HTERT RPE-1 (cell line): ENCODE data around the gene SEPTIN2.
"Not testable (repeated sequence)": the region's sequence is repeated elsewhere in the genome, so short reads cannot be mapped to it uniquely, and the experiment has no call there.

Experiments used
- in situ Hi-C: fragments of 300-500 bp; cut with MboI; formaldehyde crosslinking; loops from 4 replicates; pipeline ENCODE4 v1.14.3; 2020; ENCODE audit warnings: low sequenced_read_pairs

The SEPTIN2 gene

GRCh38 chr2:241286348-241287090 is 29.2 kb upstream of the SEPTIN2 start:
- in situ Hi-C loops, result no loop called here

GRCh38 chr2:241288324-241288888 is 27.3 kb upstream of the SEPTIN2 start:
- in situ Hi-C loops, result no loop called here

- in situ Hi-C loops, result no loop called here
These were observed 26.7 kb upstream of the SEPTIN2 start for GRCh38 chr2:241289053-241289452.

GRCh38 chr2:241289597-241289996 is 26.1 kb upstream of the SEPTIN2 start:
- in situ Hi-C loops, result no loop called here

GRCh38 chr2:241291153-241291552 is 24.6 kb upstream of the SEPTIN2 start:
- in situ Hi-C loops, result no loop called here

- in situ Hi-C loops, result no loop called here
These were observed 23.7 kb upstream of the SEPTIN2 start for GRCh38 chr2:241291977-241292376.

- in situ Hi-C loops, result not testable (repeated sequence)
These were observed 22.3 kb upstream of the SEPTIN2 start for GRCh38 chr2:241293378-241293797.

GRCh38 chr2:241295326-241296095 is 20.2 kb upstream of the SEPTIN2 start:
- in situ Hi-C loops, result no loop called here

GRCh38 chr2:241296767-241297166 is 19.0 kb upstream of the SEPTIN2 start:
- in situ Hi-C loops, result no loop called here

GRCh38 chr2:241298673-241299072 is 17.1 kb upstream of the SEPTIN2 start:
- in situ Hi-C loops, result no loop called here

- in situ Hi-C loops, result no loop called here
These were observed 15.7 kb upstream of the SEPTIN2 start for GRCh38 chr2:241300000-241300399.

- in situ Hi-C loops, result no loop called here
These were observed 13.6 kb upstream of the SEPTIN2 start for GRCh38 chr2:241302083-241302482.

GRCh38 chr2:241302759-241303651 is 12.7 kb upstream of the SEPTIN2 start:
- in situ Hi-C loops, result no loop called here

- in situ Hi-C loops, result no loop called here
These were observed 11.6 kb upstream of the SEPTIN2 start for GRCh38 chr2:241304039-241304670.

GRCh38 chr2:241307055-241307454 is 8.7 kb upstream of the SEPTIN2 start:
- in situ Hi-C loops, result no loop called here

GRCh38 chr2:241308267-241308666 is 7.5 kb upstream of the SEPTIN2 start:
- in situ Hi-C loops, result no loop called here

GRCh38 chr2:241308832-241309500 is 6.8 kb upstream of the SEPTIN2 start:
- in situ Hi-C loops, result no loop called here

- in situ Hi-C loops, result no loop called here
These were observed 6.0 kb upstream of the SEPTIN2 start for GRCh38 chr2:241309684-241310117.

GRCh38 chr2:241310917-241311566 is 4.7 kb upstream of the SEPTIN2 start:
- in situ Hi-C loops, result no loop called here
